HG03103 (cell line): ENCODE data around the gene HSF2BP.
"Not testable (repeated sequence)": the region's sequence is repeated elsewhere in the genome, so short reads cannot be mapped to it uniquely, and the experiment has no call there.

Experiments
- ATAC-seq: cut with Tn5 transposase; IDR thresholded peaks from one replicate; pipeline ENCODE4 v1.9.1; 2021; ENCODE audit warnings: low read depth; ENCODE audit not compliant: unreplicated experiment

HSF2BP gene

DNA sequence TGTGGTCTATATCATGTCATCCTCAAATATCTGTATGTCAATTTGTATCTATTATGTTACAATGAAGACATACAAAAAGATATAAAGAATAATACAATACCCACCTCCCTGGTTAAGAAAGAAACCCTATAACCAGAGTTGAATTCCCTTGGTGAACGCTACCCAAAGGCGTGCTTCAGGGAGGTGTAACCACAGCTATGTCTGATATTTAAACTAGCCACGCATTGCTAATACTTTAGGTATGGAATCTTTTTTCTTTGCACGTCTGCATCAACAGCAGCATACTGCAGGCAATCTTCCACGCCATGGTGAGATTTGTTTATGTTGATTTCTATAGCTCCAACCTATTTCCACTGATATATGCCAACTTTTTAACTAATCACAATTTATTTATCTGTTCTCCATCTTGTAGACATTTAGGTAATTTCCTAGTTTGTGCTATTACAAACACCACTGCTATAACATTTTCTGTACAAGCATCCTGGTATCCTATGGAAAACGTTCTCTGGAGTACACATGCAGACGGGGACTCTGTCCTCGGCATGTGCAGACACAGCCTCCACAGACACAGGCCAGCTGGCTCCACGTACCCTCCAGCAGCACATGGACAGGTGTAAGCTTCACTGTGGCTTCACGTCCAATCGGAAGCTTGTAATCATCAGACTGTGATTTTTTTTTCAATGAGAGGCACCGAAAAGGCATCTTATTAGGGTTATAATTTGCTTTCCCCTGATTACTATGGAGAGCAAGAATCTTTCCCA lies 58.5 kb downstream of the HSF2BP start:
- no peak for ATAC-seq

DNA sequence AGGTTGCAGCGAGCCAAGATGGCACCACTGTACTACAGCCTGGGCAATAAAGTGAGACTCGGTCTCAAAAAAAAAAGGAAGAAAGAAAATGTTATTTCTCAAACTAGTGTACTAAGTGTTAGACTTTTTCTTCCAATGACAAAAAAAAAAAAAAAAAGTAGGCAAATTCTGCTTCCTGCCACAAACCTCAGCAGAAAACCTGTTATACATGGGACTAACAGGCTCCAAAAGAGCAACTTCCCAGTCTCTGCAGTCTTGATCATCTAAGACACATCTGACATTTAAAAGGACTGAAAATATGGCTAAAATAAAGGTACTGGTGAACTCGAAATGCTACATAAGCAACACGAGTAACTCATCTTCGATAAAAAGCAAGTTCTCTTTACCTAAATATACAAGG lies 59.6 kb downstream of the HSF2BP start:
- ATAC-seq, result no peak

DNA sequence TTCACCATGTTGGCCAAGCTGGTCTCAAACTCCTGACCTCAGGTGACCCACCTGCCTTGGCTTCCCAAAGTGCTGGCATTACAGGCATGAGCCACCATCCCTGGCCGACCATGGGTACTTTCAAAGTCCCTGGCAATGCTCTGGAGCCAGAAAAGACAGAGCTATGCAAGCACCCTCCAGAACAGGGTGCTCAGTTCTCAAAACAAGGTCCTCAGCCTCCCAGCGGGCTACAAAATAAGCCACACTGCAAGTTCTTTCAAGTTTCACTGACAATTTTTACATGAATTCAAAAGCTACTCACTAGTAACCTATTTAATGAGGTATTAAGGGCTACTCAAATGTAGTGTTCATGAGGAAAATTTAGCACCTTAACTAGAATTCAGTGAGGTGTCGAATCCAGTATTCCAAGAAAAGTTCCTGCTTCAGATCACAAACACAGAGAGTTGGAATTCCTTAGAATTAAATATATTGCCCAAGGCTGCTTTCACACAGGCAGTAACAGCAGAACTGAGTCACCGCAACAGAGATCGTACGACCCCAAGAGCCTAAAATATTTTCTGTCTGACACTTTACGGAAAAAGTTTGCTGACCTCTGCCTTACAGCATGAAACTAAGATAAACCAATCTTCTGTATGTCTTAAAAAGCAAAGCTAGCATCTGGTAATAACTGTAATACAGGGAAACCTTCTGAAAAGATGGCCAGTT lies 60.7 kb downstream of the HSF2BP start:
- no peak for ATAC-seq

DNA sequence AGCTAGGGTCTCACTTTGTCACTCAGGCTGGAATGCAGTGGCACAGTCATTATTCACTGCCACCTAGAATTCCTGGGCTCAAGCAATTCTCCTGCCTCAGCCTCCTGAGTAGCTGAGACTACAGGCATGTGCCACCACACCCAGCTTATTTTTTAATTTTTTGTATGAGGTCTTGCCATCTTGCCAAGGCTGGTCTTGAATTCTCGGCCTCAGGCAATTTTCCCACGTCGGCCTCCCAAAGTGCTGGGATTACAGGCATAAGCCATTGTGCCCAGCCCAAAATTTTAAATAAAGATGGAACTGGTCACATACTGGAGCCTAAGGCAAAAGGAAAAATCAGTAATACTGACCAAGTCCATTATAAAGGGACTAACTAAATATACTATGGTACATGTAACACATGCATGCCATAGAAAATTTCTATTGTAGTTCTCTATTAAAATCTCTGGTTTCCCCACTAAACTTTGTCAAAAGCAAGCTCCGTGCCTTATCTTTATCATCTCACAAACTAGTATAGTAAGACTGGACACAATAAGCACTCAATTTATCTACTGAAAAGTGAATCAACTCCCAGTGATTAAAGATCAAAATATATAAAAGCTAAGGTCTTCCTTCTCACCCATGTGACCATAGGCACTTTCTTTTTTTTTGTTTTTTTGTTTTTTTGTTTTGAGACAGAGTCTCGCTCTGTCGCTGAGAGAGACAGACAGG lies 61.6 kb downstream of the HSF2BP start:
- ATAC-seq, result no peak

DNA sequence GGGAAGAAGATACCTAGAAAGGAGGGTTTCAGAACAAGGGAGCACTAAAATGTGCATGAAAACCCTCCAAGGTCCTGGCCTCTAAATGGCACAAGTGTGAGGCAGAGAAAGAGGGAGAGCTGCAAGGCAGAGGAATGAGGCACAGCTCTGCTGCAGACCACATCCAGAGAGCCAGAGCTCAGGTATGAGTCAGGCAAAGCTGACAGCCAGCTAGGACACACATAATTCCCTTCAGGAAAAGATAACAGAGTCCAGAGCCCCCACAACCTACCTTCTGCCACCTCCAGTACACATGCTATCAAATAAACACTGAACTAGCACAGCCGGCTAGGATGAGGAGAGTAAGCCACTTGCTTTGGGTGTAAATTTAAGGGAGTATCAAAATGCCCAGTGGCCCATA lies 62.2 kb downstream of the HSF2BP start:
- no peak for ATAC-seq

DNA sequence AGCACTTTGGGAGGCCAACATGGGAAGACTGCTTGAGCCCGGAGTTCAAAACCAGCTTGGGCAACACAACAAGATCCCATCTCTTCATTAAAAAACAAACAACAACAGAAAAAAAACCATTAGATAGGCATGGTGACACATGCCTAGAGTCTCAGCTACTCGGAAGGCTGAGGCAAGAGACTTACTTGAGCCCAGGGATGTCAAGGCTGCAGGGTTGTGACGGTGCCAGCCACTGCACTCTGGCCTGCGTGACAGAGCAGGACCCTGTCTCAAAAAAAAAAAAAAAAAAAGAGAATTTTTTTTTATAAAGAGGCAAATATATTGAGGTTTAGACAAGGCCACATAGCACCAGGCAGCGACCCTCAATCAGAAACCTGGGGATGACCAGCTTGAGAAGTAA lies 62.7 kb downstream of the HSF2BP start:
- no peak for ATAC-seq

DNA sequence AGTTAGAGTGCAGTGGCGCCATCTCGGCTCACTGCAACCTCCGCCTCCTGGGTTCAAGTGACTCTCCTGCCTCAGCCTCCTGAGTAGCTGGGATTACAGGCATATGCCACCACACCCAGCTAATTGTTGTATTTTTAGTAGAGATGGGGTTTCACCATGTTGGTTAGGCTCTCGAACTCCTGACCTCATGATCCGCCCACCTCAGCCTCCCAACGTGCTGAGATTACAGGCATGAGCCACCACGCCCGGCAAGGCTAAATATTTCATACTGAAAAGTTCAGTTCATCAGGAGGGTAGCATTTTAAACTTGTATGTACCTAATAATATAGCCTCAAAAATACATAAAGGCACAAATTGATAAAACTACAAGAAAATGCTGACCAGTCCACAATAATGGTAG lies 63.5 kb downstream of the HSF2BP start:
- ATAC-seq, result not testable (repeated sequence)

DNA sequence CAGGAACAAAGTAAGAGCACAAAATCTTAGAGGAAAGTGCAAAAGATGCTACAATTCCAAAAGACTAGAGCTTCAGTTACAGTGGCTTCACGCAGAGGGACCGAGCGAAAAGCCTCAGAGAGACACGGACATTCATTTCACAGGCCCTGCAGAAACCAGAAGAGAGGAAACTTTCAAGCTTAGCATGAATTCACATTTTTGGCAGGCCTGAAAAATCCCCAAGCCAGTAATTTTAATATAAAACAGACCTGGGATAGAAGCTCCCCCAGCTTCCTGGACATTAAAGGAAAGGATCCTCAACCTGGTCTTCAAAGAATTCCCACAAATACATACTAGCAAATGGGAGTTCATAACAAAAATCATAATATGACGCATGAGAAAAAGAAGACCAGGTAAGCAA lies 66.2 kb downstream of the HSF2BP start:
- no peak for ATAC-seq

DNA sequence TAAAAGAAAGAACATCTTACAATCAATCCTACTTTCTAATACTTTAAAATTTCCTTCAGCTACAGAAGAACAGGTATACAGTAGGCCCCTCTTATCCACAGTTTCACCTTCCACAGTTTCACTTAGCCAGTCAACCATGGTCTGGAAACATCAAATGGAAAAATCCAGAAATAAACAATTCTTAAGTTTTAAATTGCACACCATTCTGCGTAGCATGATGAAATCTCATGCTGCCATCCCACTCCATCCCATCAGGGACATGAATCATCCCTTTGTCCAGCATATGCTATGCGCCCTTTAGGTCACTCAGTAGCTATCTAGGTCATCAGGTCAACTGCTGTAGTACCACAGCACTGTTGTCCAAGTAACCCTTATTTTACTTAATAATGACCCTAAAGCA lies 67.7 kb downstream of the HSF2BP start:
- ATAC-seq, result no peak

DNA sequence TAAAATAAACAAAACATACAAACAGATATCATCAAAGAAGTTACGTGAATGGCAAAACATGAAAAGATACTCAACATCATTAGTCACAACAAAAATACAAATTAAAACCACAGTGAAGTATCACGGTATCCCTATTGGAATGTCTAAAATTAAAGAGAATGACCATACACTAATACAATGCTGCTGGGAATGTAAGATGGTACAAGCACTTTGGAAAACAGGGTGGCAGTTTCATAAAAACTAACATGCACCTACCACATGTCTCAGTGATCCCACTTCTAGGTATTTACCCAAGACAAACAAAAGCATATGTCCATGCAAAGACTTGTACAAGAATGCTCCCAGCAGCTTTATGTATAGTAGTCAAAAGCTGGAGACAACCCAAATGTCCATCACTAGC lies 69.1 kb downstream of the HSF2BP start:
- ATAC-seq, result no peak

DNA sequence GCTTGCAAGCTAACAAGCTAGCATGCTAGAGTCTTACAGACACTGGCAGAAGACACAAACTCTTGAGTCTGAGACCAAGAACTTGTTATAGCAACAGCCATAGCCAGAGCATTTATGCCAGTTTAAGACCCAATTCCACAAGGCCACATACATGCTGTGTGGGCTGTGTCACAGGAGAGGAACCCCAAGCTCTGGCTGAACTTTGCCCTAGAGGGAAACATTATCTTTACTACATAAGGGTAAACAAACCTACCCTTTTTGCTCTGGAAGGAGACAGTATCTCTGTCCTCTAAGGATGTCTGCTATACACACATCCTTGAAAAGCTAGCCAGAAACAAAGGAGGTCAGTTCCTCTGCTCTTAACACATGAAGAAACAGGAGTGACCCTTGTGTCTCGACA lies 70.3 kb downstream of the HSF2BP start:
- ATAC-seq, result no peak

DNA sequence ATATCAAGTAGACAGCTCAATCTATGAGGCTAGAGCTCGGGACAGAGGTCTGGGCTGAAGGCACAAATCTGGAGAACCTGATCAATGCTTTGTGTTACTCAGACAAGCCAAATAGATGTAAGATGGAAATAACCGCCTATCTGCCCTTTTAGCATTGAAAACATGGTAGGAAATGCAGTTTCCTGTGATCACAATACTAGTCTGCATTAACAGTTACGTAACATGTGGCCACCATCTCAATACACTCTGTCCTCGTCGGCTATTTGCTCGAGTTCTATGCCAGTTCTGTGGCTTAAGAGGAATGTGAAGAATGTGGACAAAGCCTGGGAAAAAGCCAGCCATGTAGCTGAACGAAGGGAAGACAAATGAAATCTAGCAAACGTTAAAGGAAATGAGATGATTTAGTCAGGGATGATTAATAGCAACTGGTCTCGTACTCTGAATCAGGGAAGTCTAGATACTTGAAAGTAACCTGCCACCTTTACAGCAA lies 73.3 kb downstream of the HSF2BP start:
- ATAC-seq, result no peak

DNA sequence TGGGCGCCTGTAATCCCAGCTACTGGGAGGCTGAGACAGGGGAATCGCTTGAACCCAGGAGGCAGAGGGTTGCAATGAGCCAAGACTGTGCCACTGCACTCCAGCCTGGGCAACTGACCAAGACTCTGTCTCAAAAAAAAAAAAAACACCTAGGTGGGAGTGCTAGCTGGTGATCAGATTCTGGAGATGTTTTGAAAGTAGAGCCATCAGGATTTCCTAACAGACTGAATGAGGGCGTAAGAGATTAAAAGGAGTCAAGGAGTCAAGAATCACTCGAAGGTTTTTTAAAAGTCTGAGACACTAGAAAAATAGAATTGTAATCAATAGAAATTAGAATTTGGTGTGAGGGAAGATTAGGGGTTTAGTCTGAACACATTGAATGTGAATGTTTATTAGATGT lies 73.8 kb downstream of the HSF2BP start:
- no peak for ATAC-seq

DNA sequence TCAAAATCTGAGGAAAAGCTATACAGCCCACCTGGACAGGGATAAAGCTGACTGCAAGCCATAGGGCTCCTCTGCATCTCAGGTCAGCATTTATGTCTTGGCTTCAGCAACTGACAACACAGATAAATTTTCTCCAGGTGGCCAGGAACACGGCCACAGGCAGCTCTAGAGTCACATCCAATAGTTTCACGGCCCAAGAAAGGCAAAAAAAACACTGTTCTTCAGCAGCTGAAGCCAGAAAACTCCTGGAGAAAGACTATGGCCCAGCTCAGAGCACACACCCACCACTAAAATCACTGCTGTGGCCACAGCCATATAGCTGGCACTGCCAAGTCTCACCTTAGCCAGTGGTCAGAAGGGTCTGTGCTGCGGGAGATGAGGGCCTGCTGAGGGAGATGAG lies 77.8 kb downstream of the HSF2BP start:
- no peak for ATAC-seq

DNA sequence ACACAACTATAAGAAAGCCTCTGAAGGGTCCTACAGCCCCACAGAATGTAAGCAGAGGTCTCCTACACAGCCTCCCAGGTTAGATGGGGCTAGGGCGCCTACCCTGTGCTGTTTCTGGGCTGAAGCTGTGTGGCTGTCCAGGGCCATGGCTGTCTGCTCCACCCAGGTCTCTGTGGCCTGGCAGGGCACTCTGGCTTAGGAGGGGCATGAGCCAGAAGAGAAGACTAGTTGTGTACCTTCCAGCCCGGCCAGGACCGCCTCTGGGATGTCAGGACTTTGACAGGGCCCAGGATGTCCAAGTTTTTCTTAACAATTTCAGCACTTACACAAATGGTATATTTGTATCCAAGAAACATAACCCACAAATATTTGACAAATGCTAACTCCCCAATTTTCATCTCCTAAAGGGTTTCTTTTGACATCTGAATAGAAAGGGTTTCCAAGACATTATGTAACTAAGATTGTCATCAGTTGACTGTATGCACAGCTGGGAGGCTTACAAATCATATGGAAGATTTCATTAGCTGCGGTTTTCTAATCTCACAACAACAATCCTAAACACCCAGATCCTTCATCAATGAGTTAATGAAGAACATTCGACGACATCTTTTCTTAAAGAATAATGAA lies 80.5 kb downstream of the HSF2BP start:
- no peak for ATAC-seq

DNA sequence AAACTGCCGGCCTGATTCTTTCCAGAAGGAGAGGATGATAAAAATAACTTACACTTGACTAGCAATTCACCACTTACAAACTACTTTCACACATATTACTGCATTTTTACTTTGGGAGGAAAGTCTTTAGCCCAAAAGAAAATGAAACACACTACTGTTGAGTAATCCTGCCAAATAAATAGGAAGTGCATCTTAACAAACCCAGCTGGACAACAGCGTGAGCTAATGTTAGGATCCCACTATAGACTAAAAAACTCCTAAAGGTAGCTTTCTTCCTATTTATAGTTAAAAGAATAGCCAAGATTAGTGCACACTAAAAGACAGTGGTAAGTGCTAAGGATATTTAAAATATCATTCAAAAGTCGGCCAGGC lies 83.8 kb downstream of the HSF2BP start:
- ATAC-seq, result no peak

DNA sequence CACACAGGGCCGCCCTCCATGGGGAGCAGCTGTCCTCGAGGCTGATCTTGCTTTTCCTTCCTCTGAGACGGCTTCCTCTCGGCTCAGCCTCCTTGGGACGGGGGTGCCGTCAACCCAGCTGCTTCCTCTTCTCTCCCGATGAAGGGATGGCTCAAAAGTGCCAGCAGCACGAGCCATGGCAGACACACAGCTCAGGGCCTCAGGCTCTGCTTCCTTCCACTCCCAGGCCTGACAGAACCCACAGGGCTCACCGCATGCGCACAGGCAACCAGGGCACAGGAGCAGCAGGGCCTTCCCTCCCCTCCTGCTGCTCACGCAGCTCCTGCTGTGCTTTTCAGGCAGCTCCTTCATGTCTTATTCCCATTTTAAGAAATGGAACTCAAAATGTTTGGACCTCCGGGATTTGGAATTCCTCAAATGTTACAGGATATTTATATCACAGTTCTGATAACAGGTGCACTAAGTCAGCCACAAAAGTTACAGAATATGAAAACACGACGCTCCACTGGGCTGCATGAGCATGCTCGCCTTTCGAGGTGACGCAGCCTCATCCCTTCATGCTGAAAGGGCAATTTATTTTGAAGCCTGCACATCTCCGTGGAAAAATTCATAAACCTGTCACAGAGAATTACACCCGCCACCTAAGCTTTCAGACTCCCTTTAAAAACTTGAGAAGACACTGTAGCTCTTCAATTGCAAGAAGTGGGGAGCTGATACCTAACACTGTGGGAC lies 84.4 kb downstream of the HSF2BP start:
- no peak for ATAC-seq

DNA sequence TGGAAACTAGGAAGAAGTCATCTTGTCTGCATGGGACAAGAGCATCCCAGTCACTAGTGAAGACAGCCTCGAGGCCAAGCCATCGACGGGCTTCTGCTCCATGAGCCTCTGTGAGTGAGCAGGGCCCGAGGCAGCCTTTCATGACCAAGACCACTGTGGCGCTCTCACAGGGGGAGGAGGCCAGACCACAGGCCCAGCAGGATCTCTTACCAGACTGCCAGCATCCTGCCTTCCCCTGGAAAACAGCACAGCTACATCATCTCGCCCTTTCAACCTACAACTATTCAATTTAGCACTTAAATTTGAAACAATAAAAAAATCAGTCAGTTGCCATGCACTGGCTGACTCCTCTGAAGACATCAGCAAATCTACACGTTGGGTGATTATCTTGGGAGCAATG lies 85.4 kb downstream of the HSF2BP start:
- no peak for ATAC-seq

DNA sequence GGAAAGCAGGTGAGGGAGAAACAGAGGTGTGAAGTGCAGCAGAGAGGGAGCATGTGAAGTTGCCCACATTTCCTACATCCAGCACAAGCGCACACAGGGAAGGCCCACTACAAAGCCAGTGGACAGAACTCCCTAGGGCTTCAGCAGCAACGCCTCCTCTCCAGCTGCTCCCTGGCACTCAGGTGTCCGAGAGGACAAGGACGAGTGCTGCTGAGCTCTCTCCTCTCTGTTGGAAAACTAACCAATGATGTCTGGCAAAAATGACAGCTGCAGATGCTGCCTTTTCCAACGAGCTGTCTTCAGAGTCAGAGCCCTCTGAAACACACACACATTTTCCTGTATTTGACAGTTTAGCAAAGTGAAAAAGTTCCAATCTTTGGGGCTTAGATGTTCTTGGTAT lies 86.8 kb downstream of the HSF2BP start:
- ATAC-seq, result no peak

DNA sequence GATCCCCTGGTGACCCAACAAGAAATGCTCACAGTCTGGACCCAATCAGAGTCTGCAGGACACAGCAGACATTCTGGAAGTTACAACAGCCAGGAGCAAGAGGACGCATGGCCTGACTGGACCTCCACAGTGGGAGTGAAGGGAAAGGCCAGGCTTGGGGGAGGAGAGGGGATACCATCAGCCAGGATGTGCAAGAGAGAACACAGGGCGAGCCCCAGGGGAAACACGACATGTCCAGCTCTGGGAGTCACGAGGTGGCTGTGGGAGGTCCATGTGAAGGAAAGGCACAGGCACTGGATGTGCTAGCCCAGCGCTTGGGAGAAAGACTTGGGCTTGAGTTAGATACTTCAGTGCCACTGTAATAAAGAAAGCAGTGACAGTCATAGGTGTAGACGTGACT lies 87.3 kb downstream of the HSF2BP start:
- ATAC-seq, result no peak

DNA sequence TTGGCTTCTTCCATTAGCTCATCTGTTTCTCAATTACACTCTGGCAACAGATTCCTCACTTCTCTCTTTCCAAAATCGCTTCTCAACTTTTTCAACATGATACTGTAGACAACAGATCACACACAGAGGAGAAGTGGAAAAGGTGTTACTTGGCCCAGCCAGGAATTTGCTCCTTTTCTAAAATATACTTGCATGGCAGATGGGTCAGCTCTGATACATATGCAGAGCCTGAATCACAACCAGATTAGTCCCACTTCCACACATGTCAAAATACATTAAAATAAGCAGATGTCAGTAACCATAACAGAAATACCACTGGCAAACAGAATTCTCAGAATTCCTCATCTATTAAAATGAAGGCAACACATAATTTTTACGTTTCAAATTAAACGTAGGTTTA lies 89.1 kb downstream of the HSF2BP start:
- ATAC-seq, result not testable (repeated sequence)
